Ishikawa (cell line): ENCODE measurements around the gene MAP4K4.

Experiments used
- CEBPB ChIP-seq: IDR thresholded peaks from 2 replicates; pipeline ENCODE4 v1.6.1; 2012
- CREB1 ChIP-seq: IDR thresholded peaks from 2 replicates; pipeline ENCODE4 v1.6.1; 2012; ENCODE audit warnings: low read depth
- EGR1 ChIP-seq: IDR thresholded peaks from 2 replicates; pipeline ENCODE4 v1.6.1; 2012
- EP300 ChIP-seq: IDR thresholded peaks from 2 replicates; pipeline ENCODE4 v1.6.1; 2012; ENCODE audit warnings: borderline replicate concordance
- FOXM1 ChIP-seq: IDR thresholded peaks from 2 replicates; pipeline ENCODE4 v1.6.1; 2012; ENCODE audit warnings: low read depth, borderline replicate concordance
- NFIC ChIP-seq: IDR thresholded peaks from 2 replicates; pipeline ENCODE4 v1.6.1; 2012
- RAD21 ChIP-seq: IDR thresholded peaks from 2 replicates; pipeline ENCODE4 v1.6.1; 2012; ENCODE audit warnings: low read depth
- TAF1 ChIP-seq: IDR thresholded peaks from 2 replicates; pipeline ENCODE4 v1.6.1; 2012; ENCODE audit warnings: low read depth, mild to moderate bottlenecking
- TCF12 ChIP-seq: IDR thresholded peaks from 2 replicates; pipeline ENCODE4 v1.6.1; 2012; ENCODE audit warnings: low read depth
- TEAD4 ChIP-seq: IDR thresholded peaks from 2 replicates; pipeline ENCODE4 v1.6.1; 2012
- YY1 ChIP-seq: IDR thresholded peaks from 2 replicates; pipeline ENCODE4 v1.6.1; 2012; ENCODE audit warnings: low read depth
- ZBTB7A ChIP-seq: IDR thresholded peaks from 2 replicates; pipeline ENCODE4 v1.6.1; 2012; ENCODE audit warnings: low read depth
- TF ChIP-seq, protein P1 (sequence below): IDR thresholded peaks from 2 replicates; pipeline ENCODE4 v1.6.1; 2012
- TF ChIP-seq, protein P2 (sequence below): IDR thresholded peaks from 2 replicates; pipeline ENCODE4 v1.6.1; 2012
- TF ChIP-seq, protein P3 (sequence below): IDR thresholded peaks from 2 replicates; pipeline ENCODE4 v1.6.1; 2012; ENCODE audit warnings: low read depth, mild to moderate bottlenecking

Gene MAP4K4

DNA sequence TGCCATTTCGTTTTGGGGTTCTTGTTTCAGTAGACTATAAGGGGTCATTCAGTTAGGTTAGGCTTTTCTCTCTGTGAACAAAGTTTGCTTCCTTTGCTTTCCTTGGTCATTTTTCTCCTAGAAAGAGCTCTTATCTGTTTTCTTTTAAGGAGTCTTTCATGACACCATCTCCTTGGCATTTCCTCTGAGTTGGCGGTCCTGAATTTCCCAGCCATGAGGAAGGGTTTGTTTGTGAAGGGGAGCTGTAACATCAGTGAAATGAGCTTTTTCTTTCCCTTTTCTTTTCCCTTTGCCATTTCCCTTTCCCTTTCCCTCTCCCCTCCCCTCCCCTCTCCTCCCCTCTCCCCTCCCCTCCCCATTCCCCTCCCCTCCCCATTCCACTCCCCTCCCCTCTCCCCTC, 61.7 kb downstream of the MAP4K4 start:
- TF ChIP-seq FOXM1 = no peak
- no peak for TF ChIP-seq TCF12
- TF ChIP-seq ZBTB7A = no peak
- no peak for TF ChIP-seq TAF1
- no peak for TF ChIP-seq CEBPB
- TF ChIP-seq EP300 = no peak
- no peak for TF ChIP-seq YY1
- TF ChIP-seq, protein P1, sequence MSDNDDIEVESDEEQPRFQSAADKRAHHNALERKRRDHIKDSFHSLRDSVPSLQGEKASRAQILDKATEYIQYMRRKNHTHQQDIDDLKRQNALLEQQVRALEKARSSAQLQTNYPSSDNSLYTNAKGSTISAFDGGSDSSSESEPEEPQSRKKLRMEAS = no peak
- TF ChIP-seq RAD21 = no peak
- TF ChIP-seq TEAD4 = no peak
- TF ChIP-seq EGR1 = no peak
- TF ChIP-seq NFIC = no peak
- TF ChIP-seq, protein P2, sequence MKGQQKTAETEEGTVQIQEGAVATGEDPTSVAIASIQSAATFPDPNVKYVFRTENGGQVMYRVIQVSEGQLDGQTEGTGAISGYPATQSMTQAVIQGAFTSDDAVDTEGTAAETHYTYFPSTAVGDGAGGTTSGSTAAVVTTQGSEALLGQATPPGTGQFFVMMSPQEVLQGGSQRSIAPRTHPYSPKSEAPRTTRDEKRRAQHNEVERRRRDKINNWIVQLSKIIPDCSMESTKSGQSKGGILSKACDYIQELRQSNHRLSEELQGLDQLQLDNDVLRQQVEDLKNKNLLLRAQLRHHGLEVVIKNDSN = no peak

DNA sequence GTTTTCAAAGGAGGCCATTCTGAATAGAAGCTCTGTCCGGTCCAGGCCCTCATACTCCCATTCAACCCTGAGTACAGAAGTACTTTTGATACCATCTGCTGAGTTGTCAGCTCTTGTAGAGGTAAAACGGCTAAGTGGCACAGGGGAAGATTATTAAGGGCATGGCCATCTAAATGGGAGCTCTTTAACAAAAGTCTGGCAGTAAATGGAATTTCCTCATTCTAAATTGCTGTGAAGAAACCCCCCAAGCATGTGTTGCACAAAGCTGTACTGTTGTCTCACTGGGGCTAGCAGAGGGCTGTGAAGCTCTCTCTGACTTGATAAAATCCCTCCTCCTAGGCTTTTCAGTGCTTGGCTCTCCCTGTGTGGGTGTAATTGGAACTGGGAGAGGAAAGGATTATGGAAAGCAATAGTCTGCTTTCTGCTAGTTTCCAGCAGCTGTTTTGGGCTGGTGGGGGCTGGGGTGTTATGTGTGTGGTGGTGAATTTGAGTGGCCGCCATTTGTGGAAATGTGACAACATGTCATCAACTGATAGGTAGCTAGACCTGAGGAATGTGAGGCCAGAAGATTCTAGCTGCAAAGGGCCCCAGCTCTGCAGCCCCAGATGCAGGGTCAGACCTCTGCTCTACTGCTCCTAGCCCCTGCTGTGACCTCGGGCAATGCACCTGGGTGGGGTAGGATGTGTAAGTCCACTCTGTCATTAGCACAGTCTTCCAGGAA, 65.1 kb downstream of the MAP4K4 start:
- TF ChIP-seq, protein P2 = no peak

DNA sequence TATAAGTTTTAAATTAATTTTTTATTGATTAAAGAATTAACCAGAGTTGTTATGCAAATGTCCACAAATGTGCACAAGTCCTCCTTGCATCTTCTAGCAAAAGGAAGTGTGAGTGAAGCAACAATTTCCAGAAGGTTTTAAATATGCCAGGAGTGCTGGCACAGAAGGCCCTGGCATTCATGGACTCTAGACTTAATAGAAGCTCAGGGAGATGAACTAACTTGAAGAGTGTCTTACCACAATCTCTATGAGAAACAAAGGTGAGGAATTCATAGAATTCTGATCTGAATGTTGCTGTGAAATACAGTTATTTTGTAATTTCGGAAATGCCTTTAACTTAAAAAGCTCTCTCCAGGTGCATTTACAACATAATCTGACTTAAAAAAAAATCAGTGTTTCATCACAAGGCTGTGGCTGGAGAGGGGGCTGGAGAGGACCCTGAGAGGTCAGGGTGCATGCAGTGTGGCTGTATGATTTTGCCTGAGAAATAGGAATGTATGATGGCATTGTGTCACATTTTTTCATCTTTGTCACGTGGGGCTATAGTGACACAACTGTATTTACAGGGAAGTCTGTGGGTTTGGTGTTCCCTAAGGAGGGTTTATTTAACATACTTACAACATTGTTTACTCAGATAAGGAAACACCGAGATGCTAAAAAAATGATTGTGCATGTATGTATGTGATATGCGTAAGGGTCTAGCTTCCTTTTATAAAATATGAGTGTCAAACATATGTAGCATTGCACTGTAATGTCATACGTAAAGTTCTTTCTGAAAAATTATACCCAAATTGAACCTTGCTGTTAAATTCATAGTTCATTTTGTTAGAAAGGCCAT, 66.2 kb downstream of the MAP4K4 start:
- TF ChIP-seq CREB1 (no peak), FOXM1 (no peak), TCF12 (no peak), TAF1 (no peak), CEBPB (no peak), EP300 (no peak)
- TF ChIP-seq, protein P2 = no peak
- TF ChIP-seq, protein P1 = no peak

DNA sequence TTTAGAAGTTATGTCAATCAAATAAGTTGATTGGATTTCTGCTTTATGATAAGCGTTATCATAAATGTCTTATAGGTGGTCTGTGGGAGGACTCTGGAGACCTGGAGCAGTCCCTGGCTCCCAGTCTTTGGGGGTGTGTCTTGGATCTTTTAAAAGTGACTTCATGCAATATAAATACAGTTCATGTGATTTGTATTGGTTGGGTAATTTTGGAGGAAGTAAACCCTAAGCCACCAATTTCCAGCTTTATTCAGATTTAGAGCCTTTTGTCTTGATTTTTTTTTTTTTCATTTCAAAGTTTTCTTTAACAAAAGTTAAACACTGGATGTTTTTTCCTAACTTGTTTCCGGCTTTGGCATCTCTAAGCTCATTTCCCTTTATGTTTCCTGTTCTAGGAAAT, 68.8 kb downstream of the MAP4K4 start:
- TF ChIP-seq EGR1 (no peak), RAD21 (no peak), CEBPB (no peak), TAF1 (no peak), FOXM1 (no peak), CREB1 (no peak), EP300 (no peak), TCF12 (no peak), YY1 (no peak), NFIC (no peak), TEAD4 (no peak), ZBTB7A (no peak)
- TF ChIP-seq, protein P2 = no peak
- TF ChIP-seq, protein P1 = no peak
- TF ChIP-seq, protein P3, sequence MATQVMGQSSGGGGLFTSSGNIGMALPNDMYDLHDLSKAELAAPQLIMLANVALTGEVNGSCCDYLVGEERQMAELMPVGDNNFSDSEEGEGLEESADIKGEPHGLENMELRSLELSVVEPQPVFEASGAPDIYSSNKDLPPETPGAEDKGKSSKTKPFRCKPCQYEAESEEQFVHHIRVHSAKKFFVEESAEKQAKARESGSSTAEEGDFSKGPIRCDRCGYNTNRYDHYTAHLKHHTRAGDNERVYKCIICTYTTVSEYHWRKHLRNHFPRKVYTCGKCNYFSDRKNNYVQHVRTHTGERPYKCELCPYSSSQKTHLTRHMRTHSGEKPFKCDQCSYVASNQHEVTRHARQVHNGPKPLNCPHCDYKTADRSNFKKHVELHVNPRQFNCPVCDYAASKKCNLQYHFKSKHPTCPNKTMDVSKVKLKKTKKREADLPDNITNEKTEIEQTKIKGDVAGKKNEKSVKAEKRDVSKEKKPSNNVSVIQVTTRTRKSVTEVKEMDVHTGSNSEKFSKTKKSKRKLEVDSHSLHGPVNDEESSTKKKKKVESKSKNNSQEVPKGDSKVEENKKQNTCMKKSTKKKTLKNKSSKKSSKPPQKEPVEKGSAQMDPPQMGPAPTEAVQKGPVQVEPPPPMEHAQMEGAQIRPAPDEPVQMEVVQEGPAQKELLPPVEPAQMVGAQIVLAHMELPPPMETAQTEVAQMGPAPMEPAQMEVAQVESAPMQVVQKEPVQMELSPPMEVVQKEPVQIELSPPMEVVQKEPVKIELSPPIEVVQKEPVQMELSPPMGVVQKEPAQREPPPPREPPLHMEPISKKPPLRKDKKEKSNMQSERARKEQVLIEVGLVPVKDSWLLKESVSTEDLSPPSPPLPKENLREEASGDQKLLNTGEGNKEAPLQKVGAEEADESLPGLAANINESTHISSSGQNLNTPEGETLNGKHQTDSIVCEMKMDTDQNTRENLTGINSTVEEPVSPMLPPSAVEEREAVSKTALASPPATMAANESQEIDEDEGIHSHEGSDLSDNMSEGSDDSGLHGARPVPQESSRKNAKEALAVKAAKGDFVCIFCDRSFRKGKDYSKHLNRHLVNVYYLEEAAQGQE = no peak

DNA sequence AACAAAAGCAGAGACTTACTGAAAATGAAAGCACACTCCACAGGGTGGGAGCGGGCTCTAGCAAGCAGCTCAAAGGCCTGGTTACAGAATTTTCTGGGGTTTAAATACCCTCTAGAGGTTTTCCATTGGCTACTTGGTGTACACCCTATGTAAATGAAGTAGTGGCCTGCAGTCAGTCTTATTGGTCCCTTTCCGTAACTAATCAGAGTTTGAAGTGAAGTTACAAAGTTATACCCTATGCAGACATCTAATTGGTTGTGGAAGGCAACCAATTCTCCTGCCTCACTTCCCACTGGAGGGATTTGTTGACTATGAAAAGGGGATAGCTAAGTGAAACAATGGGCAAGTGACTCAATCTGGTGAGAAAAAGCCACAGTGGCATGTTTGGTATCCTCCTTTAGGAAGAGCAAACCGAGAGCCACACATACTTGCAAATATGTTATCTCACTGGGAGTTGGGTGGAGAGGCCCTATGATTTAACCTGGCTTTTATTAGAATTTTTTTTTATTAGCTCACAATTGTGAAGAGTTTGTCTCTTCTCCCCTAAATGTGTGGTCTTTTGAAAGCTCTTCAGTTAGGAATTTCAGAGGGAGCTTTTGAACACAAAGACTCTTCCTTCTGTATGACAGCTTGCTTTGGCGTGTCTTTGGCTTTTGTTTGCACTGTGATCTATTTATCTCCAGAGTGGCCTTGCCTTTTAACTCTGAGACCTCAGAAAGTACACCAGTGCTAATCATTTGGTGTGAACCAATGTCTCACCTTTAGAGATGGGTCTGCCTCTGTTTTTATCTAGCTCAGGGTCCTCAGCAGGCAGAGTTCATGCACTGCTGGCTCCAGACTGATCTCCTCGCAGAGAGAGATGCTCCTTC, 69.6 kb downstream of the MAP4K4 start:
- TF ChIP-seq, protein P3 = no peak
- TF ChIP-seq TAF1 (no peak), CREB1 (no peak), ZBTB7A (no peak), NFIC (no peak), CEBPB (no peak), FOXM1 (no peak)
